Limb (tissue), 2 donors: ENCODE results near the gene MSANTD1.
A peak's percentile ranks its signal among the peaks of the same experiment; 100 is the strongest.

Experiments used
- DNase-seq, 2 donors: peaks; one replicate each; pipeline ENCODE4 v3.0.0-alpha.2; 2016; ENCODE audit errors: extremely low spot score in 2 of 2

Gene MSANTD1

DNA sequence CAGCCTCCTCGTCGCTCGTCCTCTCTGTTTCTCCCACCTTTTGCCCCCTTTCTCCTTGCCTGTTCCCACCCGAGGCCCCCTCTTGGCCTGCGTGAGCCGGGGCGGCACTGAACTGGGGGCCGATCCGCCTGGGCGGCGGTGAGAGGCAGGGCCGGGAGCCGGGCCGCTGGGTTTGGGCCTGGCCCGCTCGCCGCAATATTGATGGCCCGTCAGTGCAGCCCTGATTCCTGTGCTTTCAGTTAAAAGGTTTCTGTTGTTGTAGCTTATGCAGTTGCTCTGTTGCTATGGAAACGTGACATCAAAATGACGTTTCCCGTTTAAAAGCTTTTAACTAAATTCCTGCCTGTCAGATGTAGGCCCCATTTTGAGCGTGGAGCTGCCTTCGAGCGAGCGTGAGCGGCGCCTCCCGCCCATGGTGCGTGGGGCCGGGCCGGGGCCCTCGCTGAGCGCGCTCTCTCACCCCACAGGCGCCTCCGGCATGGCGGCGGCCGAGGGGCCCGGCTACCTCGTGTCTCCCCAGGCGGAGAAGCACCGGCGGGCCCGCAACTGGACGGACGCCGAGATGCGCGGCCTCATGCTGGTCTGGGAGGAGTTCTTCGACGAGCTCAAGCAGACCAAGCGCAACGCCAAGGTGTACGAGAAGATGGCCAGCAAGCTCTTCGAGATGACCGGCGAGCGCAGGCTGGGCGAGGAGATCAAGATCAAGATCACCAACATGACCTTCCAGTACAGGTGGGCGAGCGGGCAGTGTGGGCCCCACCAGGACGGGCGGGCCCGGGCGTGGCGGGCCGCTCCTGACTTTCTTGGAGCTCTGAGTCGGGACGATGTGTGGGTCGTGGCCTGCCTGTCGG is at the start of gene MSANTD1:
Gene MSANTD1 (plus strand): TSS at position 349 of the 851 bp plus-strand sequence. CDS start 64 bp downstream, at position 413.
- DNase-seq = peak; percentile 63 to 67

DNA sequence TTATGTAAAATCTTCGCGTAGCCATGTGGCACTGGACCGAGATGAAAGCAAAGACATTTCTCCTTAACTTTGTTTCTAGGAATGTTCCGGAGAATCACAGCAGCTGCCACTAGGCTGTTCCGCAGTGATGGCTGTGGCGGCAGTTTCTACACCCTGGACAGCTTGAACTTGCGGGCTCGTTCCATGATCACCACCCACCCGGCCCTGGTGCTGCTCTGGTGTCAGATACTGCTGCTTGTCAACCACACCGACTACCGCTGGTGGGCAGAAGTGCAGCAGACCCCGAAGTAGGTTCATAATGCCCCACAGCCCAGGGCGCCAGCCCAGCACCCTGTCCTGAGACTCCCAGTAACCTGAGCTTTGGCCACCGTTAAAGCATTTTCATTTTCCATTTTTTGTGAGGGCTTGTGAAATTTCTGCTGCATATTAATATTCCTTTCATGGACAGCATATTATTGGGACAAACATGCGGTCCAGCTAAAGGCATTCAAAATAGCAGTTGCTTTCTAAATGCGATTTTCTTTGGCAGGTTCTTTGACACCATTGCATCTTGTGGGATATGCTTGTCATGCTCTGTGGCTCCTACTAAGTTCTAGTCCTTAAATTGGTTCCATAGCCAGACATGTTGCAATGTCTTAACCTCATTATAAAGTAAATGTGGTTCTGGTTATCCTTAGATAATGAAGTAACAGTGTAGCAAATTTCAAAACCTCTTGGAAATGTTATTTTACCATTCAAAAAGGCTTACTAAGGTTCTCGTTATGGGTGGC is 49.1 kb upstream of the MSANTD1 start:
- DNase-seq = peak in 1 of 2 donors; percentile 22

DNA sequence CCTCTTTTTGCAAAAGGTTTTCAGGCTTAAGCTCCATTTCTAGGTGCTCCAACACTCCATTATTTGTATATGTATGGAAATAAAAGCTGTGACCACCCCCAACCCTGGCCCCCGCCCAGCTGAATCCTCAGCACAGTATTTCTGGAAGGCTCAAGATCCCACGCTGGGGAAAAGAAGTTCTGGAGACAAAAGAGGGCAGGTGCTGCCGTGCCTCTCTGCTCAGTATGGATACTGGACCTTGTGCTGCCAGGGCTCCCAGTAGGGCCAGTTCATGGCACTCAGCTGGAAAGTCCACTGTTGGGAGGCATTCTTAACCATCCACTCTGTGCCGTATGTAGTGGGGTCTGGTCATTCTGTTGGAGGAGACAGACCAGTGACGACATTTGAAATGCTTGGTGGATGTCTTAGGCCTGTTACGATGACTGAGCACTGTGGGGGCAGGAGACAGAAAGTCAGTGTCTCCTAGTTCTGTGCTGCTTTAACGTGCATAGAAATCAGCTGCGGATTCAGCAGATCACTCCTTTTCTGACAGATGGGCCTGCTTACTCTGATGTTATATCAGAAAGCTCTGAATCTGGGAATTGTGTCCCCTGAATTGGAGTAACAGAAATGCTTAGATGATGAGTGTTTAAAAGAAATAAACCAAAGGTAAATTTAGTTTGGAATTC is 48.4 kb upstream of the MSANTD1 start:
- DNase-seq = no peak

DNA sequence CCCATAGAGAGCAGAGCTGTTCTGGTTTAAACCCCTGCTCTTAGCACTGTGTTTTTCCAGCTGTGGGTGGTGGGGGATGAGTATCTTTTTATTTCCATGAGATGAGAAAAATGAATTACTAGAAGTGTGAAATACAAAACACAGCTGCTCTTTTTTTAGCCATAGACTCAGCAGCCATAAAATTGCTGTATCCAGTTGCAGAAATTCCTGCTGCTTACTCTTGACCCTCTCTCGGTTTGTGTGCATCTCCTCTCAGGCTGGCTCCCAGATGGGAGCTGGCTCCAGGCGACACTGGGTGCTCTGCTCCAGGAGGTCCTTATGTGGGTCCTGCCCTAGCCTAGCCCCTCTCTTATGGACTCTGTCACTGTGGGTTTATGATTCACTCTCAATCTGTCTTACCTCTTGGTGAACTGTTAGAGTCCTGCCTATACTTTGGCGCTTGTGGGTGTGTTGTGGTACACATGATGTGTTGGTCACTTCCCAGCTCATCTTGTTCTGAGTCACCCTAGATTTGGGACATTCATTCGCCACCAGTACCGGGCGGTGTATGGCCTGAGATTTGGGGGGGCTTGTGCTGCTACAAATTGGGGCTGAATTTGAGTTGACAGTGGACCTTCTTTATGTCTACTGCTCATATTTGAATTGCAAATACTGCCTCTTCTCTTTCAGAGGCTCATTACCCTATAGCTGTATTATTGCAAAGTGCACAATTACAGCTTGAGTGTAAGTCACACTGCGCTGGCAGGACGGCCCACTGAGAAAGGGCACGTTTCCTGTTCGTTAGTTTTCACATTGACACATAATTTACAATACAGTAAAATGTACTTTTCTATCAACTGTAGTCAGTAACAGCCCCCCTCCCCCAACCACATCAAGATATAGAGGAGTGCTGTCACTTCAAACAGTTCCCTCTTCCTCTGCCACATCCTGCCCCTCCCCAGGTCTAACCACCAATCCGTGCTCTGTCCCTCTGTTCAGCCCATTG is 46.9 kb upstream of the MSANTD1 start:
- DNase-seq = peak in 1 of 2 donors; percentile 29

DNA sequence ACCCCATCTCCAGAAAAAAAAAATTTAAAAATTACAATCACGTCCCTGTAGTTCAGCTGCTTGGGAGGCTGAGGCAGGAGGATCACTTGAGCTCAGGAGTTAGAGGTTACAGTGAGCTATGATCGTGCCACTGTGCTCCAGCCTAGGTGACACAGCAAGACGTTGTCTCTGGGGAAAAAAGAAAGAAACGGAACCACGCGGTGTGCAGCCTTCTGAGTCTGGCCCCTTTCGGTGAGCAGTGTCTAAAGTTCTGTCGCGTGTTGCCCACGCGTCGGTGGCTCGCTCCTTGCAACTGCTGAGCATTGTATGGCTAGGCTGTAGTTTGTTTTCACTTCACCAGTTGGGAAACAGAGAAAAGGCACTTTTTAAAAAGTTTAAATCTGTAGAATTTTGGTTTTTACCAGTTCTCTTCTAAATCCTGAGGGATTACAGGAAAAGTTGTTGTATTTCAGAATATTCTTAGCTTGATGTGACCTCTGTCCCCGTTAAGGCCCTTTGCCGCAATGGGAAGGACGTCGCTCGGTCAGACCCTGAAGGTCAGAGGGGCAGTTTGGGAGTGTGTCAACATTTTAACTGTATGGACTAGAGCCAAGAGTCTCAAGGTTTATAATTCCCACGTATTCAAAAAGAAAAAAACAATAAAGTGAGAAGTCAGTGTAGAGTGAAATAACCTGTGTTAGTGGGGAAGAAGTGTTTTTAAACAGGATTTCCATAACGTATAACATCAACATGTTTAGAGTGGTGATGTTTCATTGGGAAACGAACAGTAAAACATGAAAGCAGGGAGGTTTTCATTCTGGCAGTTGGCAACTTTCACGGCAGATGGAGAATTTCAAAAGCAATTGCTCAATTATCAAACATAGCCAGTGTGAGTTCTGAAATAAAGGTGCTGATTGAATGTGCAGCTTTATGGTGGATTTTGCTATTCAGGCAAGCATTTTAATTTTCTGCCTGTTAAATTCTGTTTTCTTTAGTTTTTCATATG is 45.8 kb upstream of the MSANTD1 start:
- no peak for DNase-seq

DNA sequence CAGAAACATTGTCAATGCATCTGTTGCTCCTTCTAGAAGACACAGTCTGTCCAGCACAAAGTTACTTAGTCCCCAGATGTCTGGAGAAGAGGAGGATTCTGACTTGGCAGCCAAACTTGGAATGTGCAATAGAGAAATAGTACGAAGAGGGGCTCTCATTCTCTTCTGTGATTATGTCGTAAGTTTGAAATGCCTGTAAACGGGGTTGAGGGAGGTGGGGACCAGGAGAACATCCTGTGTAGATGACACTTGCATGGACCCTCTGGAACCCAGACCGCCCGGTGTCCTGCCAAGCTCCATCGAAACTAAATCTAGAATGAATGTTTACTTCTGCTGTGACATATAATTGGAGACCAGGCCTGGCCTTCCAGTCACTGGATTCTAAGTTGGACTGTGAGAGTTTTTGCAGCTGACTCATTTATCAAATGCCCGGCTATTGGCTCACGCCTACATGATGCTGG is 45.0 kb upstream of the MSANTD1 start:
- DNase-seq = no peak

DNA sequence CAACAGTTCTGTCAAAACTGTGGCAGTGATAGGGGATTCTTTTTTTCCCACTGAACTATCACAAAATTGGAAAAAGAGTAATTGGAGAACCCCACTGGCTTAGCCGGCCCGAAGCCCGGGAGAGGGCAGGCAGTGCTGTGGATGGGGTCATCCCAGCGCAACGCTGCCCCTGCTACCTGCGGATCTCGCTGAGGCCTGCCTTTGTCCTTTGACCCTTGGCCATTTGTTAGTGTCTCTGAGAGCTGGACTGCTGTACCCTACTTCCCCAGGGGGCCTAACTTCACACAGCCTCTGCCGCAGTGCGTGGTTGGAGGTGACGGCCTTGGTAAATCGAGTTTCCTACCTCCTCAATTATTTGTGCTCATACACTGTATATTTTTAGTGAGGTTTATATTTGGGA is 43.0 kb upstream of the MSANTD1 start:
- DNase-seq = no peak

DNA sequence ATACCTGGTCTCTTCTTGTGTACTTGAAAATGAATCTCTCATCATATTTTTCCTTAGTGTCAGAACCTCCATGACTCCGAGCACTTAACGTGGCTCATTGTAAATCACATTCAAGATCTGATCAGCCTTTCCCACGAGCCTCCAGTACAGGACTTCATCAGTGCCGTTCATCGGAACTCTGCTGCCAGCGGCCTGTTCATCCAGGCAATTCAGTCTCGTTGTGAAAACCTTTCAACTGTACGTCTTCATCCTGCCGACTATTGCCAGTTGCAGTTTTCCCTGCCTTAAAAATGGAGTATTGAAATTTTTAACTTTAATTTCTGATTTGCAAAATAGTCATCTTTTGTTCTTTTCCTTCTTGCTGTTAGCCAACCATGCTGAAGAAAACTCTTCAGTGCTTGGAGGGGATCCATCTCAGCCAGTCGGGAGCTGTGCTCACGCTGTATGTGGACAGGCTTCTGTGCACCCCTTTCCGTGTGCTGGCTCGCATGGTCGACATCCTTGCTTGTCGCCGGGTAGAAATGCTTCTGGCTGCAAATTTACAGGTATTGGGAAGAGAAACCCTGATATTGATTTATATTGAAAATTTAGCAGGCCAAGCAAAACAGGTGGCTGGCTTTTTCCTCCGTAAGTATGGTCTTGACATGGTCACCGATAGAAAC is 42.4 kb upstream of the MSANTD1 start:
- DNase-seq = no peak

DNA sequence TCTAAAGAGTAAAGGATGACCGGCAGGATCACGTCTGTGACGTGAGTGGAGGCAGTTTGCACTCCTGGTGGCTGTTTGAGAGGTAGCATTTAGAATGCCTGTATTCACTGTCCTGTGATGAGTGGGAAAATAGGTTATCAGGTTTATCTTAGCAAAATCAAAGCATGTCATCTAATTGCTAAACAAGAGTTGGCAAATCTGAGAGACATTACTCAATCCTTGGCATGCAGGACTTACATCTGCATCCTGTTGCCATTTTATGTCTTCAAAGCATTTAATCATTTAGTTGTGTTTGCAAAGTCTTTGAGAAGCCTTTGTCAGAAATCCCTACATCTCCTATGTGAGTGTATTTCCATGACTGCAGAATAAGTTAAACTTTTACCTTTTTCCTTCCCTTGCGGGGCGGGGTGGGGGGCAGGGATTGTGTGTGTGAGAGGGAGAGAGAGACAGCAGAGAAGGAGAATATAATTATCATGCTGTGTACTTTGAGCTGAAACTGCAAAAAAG is 41.4 kb upstream of the MSANTD1 start:
- no peak for DNase-seq

DNA sequence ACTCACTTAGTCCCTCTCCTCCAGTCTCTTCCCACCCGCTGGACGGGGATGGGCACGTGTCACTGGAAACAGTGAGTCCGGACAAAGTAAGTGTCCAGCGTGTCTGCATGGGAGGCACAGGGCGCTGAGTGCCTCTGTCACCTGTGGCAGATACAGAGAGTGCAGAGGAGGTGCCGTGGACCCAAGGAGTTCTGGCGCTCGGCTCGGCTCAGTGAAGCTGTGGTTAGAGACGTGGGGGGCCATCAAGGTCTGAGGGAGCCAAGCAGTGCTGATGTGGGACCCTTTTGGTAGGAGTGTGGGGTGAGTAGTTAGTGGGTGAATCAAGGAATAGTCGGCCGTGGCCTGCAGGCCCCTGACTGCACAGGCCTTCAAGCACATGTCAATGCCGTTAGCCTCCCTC is 40.1 kb upstream of the MSANTD1 start:
- no peak for DNase-seq

DNA sequence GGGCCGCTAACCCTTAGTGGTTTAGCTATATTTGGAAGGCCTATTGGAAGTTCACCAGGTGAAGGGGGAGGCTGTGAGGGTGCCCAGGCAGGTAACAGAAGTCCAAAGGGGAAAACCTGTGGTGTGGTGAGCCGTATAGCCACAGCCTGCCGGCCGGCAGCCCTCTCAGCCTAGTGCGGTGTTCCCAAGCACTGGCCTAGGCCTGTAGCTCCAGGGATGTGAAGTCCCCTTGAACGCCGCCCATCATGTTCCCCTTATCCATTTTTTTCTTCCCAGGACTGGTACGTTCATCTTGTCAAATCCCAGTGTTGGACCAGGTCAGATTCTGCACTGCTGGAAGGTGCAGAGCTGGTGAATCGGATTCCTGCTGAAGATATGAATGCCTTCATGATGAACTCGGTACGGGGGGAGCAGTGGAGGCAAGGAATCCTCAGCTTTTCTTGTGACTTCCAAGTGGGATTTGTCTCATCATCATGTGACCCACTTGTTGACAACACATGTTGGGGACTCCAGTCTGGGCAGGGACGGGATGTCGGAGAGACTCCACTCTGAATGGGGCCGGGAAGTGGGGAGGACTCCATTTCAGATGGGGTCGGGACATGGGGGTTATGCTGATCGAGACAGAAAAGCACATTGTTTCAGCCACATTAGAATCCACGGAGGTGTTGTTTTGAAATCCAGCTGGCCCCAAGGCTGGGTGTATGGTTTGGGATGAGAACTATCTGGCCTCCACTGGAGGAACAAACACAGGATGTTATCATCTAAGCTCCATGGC is 39.2 kb upstream of the MSANTD1 start:
- no peak for DNase-seq

DNA sequence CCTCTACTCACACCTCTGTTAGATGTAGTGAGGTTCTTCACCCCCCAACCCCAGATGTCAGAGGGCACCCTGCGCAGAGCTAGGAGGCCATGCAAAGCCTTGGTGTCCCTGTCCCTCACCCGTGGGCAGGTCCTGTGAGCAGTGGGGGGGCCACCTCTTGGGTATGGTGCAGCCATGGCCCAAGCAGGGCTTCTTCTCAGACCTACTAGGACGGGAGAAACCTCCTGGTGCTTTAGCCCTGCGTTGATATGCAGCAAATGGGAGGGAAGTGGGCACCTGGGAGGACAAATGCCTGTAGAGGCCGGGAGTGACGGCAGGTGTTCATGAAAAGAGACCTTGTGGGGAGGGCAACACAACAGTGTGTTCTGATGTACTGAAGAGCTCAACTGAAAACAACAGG is 38.5 kb upstream of the MSANTD1 start:
- DNase-seq = no peak

DNA sequence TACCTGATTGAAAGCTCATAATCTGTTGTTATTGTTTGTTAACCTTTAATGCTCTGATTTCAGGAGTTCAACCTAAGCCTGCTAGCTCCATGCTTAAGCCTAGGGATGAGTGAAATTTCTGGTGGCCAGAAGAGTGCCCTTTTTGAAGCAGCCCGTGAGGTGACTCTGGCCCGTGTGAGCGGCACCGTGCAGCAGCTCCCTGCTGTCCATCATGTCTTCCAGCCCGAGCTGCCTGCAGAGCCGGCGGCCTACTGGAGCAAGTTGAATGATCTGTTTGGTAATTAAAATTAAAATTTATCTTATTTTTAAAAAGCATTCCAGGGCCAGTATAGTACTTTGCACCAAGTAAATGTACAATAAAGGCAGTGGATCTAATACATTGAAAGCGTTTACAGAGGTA is 37.1 kb upstream of the MSANTD1 start:
- no peak for DNase-seq

DNA sequence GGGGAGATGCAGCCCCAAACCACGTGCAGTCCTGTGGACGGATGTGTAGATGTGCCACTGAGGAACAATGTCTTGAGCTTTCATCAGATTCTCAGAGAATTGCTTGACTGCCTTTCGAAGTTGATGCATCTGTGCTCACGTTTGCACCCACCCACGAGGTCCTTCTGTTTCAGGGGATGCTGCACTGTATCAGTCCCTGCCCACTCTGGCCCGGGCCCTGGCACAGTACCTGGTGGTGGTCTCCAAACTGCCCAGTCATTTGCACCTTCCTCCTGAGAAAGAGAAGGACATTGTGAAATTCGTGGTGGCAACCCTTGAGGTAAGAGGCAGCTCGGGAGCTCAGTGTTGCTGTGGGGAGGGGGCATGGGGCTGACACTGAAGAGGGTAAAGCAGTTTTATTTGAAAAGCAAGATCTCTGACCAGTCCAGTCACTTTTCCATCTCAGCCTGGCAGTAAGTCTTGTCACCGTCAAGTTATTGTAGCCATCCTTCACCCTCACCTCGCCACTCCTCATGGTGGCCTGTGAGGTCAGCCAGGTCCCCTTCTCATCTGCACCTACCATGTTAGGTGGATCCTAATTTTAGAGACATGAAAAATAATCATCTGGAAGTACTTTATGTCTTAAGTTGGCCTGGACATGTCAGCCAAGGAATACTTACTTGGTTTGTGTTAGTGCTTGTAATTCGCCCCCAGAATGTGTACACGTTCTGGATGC is 36.4 kb upstream of the MSANTD1 start:
- DNase-seq = no peak

DNA sequence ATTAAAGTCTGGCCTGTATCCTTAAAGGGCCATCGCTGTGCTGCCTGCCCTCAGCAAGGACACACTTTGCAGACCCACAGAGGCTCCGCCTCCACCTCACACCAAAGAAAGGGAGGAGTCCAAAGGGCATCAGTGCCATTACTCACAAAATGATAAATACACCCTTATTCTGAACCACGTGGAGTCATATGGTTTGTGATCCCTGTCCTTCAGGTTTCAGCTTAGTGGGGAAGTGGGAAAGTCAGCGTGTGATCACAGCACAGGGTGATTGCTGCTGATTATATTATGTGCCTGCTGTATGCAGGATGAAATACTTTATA is 35.9 kb upstream of the MSANTD1 start:
- DNase-seq = no peak

DNA sequence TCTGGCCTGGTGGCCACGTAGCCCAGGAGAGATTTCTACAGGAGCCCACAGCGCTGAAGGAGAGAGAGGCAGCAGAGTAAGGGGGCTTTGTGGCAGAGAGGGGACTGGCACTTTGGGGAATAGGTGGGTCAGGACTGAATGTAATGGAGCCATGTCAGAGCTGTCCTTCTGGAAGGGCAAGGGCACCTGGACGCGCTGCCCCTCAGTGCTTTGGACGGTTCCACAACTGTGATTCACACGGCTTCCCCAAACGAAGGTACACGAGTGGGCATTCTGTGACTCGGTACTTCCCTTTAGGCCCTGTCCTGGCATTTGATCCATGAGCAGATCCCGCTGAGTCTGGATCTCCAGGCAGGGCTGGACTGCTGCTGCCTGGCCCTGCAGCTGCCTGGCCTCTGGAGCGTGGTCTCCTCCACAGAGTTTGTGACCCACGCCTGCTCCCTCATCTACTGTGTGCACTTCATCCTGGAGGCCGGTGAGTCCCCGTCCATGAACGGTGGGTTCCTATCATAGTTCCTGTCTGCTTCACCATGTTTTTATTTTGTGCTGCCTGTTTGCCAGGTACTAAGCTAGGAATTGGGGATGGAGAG is 35.2 kb upstream of the MSANTD1 start:
- DNase-seq = no peak

DNA sequence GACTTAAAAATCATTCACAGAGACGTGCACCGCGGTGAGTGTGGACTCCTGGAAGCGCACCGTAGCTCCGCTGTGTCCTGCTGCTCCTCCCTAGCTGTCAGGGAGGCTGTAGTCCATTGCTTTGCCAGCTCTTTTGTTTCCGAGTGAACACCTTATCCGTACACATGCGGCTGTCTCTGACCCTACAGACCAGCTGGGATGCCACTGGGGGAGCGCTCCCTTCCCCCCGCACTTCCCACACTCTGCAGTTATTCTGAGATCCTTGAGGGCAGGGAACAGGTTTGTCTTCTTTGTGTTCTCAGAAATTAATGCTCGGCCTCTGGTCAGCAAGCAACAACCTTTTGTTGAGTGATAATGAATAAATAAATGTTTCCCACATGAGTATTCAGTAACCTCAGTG is 33.7 kb upstream of the MSANTD1 start:
- no peak for DNase-seq
